ENCODE measurements around the gene KCNJ3.

The KCNJ3 gene

GRCh38 chr2:154681741-154682140, 16.8 kb upstream of the KCNJ3 start:
- ATAC-seq, result no peak
- TF ChIP-seq ZFP30 (CRISPR knock-in tag; IDR thresholded peaks at IDR 0.05) (no peak), ARNTL (CRISPR knock-in tag; IDR thresholded peaks at IDR 0.05; ENCODE audit: borderline replicate concordance, low read depth) (no peak), CSDC2 (CRISPR knock-in tag; IDR thresholded peaks at IDR 0.05) (no peak), POU6F1 (CRISPR knock-in tag; IDR thresholded peaks at IDR 0.05; ENCODE audit: borderline replicate concordance, low read depth) (no peak), ISL1 (CRISPR knock-in tag; IDR thresholded peaks at IDR 0.05) (no peak), TCF4 (CRISPR knock-in tag; IDR thresholded peaks at IDR 0.05; ENCODE audit: borderline replicate concordance) (no peak), ZNF8 (CRISPR knock-in tag; IDR thresholded peaks at IDR 0.05) (no peak), GLIS3 (CRISPR knock-in tag; IDR thresholded peaks at IDR 0.05) (no peak), ZNF565 (CRISPR knock-in tag; conservative IDR thresholded peaks at IDR 0.05; ENCODE audit: low read depth) (no peak), BACH2 (CRISPR knock-in tag; IDR thresholded peaks at IDR 0.05; ENCODE audit: borderline replicate concordance) (no peak), RARB (CRISPR knock-in tag; IDR thresholded peaks at IDR 0.05) (no peak), ZC3H10 (CRISPR knock-in tag; IDR thresholded peaks at IDR 0.05) (no peak), ZFP3 (CRISPR knock-in tag; IDR thresholded peaks at IDR 0.05) (no peak), ZNF70 (CRISPR knock-in tag; IDR thresholded peaks at IDR 0.05) (no peak), TSHZ2 (CRISPR knock-in tag; IDR thresholded peaks at IDR 0.05) (no peak), SNAI2 (CRISPR knock-in tag; IDR thresholded peaks at IDR 0.05) (no peak), ESRRG (CRISPR knock-in tag; IDR thresholded peaks at IDR 0.05) (no peak), TOX (CRISPR knock-in tag; IDR thresholded peaks at IDR 0.05; ENCODE audit: borderline replicate concordance) (no peak), CREB5 (CRISPR knock-in tag; IDR thresholded peaks at IDR 0.05; ENCODE audit: low read depth) (no peak)

GRCh38 chr2:154686162-154686561, 12.3 kb upstream of the KCNJ3 start:
- TF ChIP-seq ZFP3 (CRISPR knock-in tag; IDR thresholded peaks at IDR 0.05), result no peak
- TF ChIP-seq TSHZ2 (CRISPR knock-in tag; IDR thresholded peaks at IDR 0.05), result no peak
- no peak for TF ChIP-seq BACH2 (CRISPR knock-in tag; IDR thresholded peaks at IDR 0.05; ENCODE audit: borderline replicate concordance)
- TF ChIP-seq ZFP30 (CRISPR knock-in tag; IDR thresholded peaks at IDR 0.05), result no peak
- TF ChIP-seq ZNF8 (CRISPR knock-in tag; IDR thresholded peaks at IDR 0.05), result no peak
- no peak for TF ChIP-seq PATZ1 (CRISPR knock-in tag; IDR thresholded peaks at IDR 0.05; ENCODE audit: borderline replicate concordance)
- TF ChIP-seq PPARA (CRISPR knock-in tag; IDR thresholded peaks at IDR 0.05; ENCODE audit: borderline replicate concordance), result no peak
- ATAC-seq, result no peak
